ENCODE measurements around the gene DNAH5.

DNA sequence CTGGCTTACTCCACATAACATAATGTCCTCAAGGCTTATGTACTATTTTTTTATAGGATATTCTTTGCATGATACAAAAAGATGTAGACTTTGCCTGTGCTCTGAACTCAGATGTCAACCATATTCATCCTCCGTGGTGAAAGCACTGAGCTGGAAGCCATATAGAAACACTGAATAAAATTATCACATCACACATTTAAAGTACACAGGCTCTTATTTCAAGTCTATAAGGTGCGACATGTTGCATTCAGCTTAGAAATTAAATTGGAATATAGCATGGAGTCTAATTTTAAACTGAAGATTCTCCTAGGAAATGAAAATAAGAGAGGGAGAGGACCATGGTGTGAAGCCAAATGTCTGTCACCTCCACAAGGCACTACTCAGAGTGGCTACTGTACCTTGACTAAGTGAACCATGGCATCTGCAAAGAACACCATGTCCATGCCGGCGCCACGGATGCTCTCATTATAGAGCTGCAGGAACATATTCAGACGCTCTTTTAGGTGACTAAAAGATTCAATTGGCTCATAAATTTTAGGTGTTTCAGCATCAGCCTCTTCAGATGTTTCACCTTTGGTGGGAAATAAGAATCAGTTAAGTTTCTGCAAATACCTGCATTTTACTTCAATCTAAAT is 158.6 kb downstream of the DNAH5 start:
- TF ChIP-seq EZH2 (IDR thresholded peaks at IDR 0.05; ENCODE audit: borderline replicate concordance, low read length): no peak
- TF ChIP-seq, protein P1, sequence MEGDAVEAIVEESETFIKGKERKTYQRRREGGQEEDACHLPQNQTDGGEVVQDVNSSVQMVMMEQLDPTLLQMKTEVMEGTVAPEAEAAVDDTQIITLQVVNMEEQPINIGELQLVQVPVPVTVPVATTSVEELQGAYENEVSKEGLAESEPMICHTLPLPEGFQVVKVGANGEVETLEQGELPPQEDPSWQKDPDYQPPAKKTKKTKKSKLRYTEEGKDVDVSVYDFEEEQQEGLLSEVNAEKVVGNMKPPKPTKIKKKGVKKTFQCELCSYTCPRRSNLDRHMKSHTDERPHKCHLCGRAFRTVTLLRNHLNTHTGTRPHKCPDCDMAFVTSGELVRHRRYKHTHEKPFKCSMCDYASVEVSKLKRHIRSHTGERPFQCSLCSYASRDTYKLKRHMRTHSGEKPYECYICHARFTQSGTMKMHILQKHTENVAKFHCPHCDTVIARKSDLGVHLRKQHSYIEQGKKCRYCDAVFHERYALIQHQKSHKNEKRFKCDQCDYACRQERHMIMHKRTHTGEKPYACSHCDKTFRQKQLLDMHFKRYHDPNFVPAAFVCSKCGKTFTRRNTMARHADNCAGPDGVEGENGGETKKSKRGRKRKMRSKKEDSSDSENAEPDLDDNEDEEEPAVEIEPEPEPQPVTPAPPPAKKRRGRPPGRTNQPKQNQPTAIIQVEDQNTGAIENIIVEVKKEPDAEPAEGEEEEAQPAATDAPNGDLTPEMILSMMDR (IDR thresholded peaks at IDR 0.05; ENCODE audit: low read length): no peak
